Measurements from ENCODE around the gene ATG7. TPM values are rescaled to one million over a fixed set of nuclear protein-coding genes. Genes with fewer than 3 reads are reported as not detected.
"Not testable (repeated sequence)": the region's sequence is repeated elsewhere in the genome, so short reads cannot be mapped to it uniquely, and the experiment has no call there.

The ATG7 gene
- total RNA-seq, 3 donors from 2014 or later (not counting 1 experiment from before 2014, with no cell fraction given), result 55.3 to 72.9 (median 68.6) TPM

DNA sequence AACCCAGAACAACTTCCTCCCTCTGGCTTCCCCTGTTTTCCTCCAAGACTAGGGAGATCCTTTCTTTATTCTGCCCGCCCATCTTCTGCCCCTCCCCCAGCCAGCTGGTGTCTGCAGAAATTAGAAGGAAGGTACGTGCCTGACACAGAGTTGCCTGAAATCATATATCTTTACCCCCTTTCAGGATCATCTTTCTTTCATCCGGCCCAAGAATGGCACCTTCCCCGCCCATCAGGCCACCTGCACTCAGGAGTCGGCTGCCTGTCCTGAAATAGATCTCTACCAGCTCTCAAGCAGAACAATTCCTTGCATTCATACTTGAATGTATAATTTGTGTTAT lies 237.8 kb downstream of the ATG7 start:
- H3K36me3 ChIP-seq (ENCODE audit: control insufficient read depth, insufficient read depth, low read length), result no peaks in the 10 kb centered on the region
- no peak overlapping the region for H3K27ac ChIP-seq (ENCODE audit: low read length)
- no peaks in the 10 kb centered on the region for H3K9me3 ChIP-seq (ENCODE audit: control insufficient read depth, insufficient read depth, low read length)
- H3K36me3 Mint-ChIP-seq, result no peaks in the 10 kb centered on the region
- H3K4me1 ChIP-seq (ENCODE audit: control insufficient read depth, insufficient read depth, low read length), result no peaks in the 10 kb centered on the region
- H3K27ac Mint-ChIP-seq, result peak overlapping the region in 1 of 2 donors; percentile 47
- ATAC-seq, result no peak
- no peaks in the 10 kb centered on the region for H3K27me3 Mint-ChIP-seq (ENCODE audit: low read depth in 2 of 2)
- no peak overlapping the region for H3K4me3 ChIP-seq (ENCODE audit: low read length)
- WGBS (ENCODE audit: insufficient coverage), result 89% methylated on average over 4 of the region's 5 CpGs
- H3K4me1 Mint-ChIP-seq, result peaks cover 18 to 25% of the 10 kb centered on the region in 2 donors
- no peaks in the 10 kb centered on the region for H3K27me3 ChIP-seq (ENCODE audit: control insufficient read depth, insufficient read depth, low read length)
- no peaks in the 10 kb centered on the region for H3K9me3 Mint-ChIP-seq
- TF ChIP-seq, protein P1, sequence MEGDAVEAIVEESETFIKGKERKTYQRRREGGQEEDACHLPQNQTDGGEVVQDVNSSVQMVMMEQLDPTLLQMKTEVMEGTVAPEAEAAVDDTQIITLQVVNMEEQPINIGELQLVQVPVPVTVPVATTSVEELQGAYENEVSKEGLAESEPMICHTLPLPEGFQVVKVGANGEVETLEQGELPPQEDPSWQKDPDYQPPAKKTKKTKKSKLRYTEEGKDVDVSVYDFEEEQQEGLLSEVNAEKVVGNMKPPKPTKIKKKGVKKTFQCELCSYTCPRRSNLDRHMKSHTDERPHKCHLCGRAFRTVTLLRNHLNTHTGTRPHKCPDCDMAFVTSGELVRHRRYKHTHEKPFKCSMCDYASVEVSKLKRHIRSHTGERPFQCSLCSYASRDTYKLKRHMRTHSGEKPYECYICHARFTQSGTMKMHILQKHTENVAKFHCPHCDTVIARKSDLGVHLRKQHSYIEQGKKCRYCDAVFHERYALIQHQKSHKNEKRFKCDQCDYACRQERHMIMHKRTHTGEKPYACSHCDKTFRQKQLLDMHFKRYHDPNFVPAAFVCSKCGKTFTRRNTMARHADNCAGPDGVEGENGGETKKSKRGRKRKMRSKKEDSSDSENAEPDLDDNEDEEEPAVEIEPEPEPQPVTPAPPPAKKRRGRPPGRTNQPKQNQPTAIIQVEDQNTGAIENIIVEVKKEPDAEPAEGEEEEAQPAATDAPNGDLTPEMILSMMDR (IDR thresholded peaks at IDR 0.05), result no peak
- no peak overlapping the region for H3K4me3 Mint-ChIP-seq
- no peak for DNase-seq
- intact Hi-C loops (cut with micrococcal nuclease), result no loop called here

DNA sequence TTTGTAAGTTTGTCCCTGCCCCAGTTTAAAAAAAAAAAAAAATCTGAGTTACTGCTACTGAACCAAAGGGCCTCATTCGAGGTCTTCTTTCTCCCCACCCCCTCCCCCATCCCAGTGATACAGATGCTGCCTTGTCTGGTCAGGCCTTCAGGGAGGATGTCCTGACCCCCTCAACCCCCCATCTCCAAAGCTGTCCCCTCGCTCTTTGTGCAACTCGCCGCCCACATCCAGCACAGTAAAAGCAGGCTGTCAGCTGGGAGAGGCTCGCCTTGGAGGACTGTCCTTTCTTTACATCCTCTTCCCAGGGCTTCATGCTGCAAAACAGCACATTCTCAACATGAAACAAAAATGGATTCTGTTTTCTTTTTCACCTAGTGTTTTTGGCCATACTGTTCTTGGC lies 238.2 kb downstream of the ATG7 start:
- H3K4me3 Mint-ChIP-seq, result no peak overlapping the region
- Histone ChIP-seq H3K9me3 (ENCODE audit: control insufficient read depth, insufficient read depth, low read length) (no peaks in the 10 kb centered on the region), H3K4me1 (ENCODE audit: control insufficient read depth, insufficient read depth, low read length) (no peaks in the 10 kb centered on the region), H3K4me3 (ENCODE audit: low read length) (no peak overlapping the region), H3K27me3 (ENCODE audit: control insufficient read depth, insufficient read depth, low read length) (no peaks in the 10 kb centered on the region), H3K36me3 (ENCODE audit: control insufficient read depth, insufficient read depth, low read length) (no peaks in the 10 kb centered on the region), H3K27ac (ENCODE audit: low read length) (no peak overlapping the region)
- 92% methylated on average over 5 of the region's 5 CpGs for WGBS (ENCODE audit: insufficient coverage)
- H3K9me3 Mint-ChIP-seq, result no peaks in the 10 kb centered on the region
- H3K4me1 Mint-ChIP-seq, result peaks cover 20 to 26% of the 10 kb centered on the region in 2 donors
- no peak for ATAC-seq
- H3K27me3 Mint-ChIP-seq (ENCODE audit: low read depth in 2 of 2), result no peaks in the 10 kb centered on the region
- H3K27ac Mint-ChIP-seq, result peak overlapping the region in 1 of 2 donors; percentile 47
- no peaks in the 10 kb centered on the region for H3K36me3 Mint-ChIP-seq
- TF ChIP-seq, protein P1 (IDR thresholded peaks at IDR 0.05), result no peak
- intact Hi-C loops (cut with micrococcal nuclease), result no loop called here
- no peak for DNase-seq

DNA sequence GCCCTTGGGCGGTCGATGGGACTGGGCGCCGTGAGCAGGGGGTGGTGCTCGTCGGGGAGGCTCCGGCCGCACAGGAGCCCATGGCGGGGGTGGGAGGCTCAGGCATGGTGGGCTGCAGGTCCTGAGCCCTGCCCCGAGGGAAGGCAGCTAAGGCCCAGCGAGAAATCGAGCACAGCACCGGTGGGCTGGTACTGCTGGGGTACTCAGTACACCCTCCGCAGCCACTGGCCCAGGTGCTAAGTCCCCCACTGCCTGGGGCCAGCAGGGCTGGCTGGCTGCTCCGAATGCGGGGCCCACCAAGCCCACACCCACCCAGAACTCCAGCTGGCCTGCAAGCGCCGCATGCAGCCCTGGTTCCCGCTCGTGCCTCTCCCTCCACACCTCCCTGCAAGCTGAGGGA lies 239.4 kb downstream of the ATG7 start:
- DNase-seq; H3K4me3 Mint-ChIP-seq; H3K27me3 Mint-ChIP-seq (ENCODE audit: low read depth in 2 of 2); H3K36me3 Mint-ChIP-seq; intact Hi-C loops (cut with micrococcal nuclease); H3K27ac Mint-ChIP-seq; H3K4me3 ChIP-seq (ENCODE audit: low read length); H3K36me3 ChIP-seq (ENCODE audit: control insufficient read depth, insufficient read depth, low read length); ATAC-seq; H3K27me3 ChIP-seq (ENCODE audit: control insufficient read depth, insufficient read depth, low read length); H3K9me3 Mint-ChIP-seq; H3K27ac ChIP-seq (ENCODE audit: low read length); H3K9me3 ChIP-seq (ENCODE audit: control insufficient read depth, insufficient read depth, low read length); H3K4me1 ChIP-seq (ENCODE audit: control insufficient read depth, insufficient read depth, low read length): not testable (repeated sequence)
- peaks cover 20 to 26% of the 10 kb centered on the region in 2 donors for H3K4me1 Mint-ChIP-seq
- WGBS (ENCODE audit: insufficient coverage), result 98% methylated on average over 14 of the region's 20 CpGs

DNA sequence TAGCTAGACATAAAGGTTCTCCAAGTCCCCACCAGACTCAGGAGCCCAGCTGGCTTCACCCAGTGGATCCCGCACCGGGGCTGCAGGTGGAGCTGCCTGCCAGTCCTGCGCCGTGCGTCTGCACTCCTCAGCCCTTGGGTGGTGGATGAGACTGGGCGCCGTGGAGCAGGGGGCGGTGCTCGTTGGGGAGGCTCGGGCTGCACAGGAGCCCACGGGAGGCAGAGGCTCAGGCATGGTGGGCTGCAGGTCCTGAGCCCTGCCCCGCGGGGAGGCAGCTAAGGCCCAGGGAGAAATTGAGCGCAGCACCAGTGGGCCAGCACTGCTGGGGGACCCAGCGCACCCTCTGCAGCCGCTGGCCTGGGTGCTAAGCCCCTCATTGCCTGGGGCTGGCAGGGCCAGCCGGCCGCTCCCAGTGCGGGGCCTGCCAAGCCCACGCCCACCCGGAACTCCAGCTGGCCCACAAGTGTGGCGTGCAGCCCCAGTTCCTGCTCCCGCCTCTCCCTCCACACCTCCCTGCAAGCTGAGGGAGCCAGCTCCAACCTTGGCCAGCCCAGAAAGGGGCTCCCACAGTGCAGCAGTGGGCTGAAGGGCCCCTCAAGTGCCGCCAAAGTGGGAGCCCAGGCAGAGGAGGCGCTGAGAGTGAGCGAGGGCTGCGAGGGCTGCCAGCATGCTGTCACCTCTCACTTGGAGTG lies 241.1 kb downstream of the ATG7 start:
- H3K4me3 Mint-ChIP-seq; H3K9me3 ChIP-seq (ENCODE audit: control insufficient read depth, insufficient read depth, low read length); H3K4me1 ChIP-seq (ENCODE audit: control insufficient read depth, insufficient read depth, low read length); H3K27me3 ChIP-seq (ENCODE audit: control insufficient read depth, insufficient read depth, low read length); H3K36me3 ChIP-seq (ENCODE audit: control insufficient read depth, insufficient read depth, low read length); ATAC-seq; H3K27ac Mint-ChIP-seq; H3K27ac ChIP-seq (ENCODE audit: low read length); H3K27me3 Mint-ChIP-seq (ENCODE audit: low read depth in 2 of 2); intact Hi-C loops (cut with micrococcal nuclease); H3K36me3 Mint-ChIP-seq; H3K9me3 Mint-ChIP-seq; H3K4me3 ChIP-seq (ENCODE audit: low read length); DNase-seq: not testable (repeated sequence)
- peaks cover 15 to 26% of the 10 kb centered on the region in 2 donors for H3K4me1 Mint-ChIP-seq
- WGBS (ENCODE audit: insufficient coverage), result 98% methylated on average over 27 of the region's 27 CpGs

All from natural killer cell (primary cell).